ENCODE data around the gene MAP1S.

The MAP1S gene

DNA sequence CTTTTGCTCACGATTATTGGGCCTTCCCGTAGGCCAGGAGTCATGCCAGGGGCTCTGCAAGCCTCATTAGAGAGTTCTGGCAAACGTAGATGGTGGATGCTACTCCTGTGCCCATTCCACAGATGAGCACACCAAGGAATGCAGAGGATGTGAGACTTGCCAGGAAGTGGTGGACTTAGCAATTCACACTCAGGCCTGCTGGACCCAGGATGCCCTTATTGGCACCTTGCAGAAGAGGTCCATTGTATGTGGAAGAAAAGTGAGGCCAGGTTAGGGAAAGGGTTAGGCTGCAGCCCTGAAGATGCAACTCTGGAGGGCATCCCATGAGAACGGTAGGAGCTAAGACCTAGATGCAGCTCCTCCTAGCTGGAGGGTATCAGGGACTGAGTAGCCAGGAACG, 37.0 kb upstream of the MAP1S start:
- H3K9me3 ChIP-seq, result no peaks in the 10 kb centered on the region
- no peaks in the 10 kb centered on the region for H3K36me3 ChIP-seq
- no peak overlapping the region for H3K4me3 ChIP-seq
- DNase-seq, result no peak
- TF ChIP-seq, protein P1, sequence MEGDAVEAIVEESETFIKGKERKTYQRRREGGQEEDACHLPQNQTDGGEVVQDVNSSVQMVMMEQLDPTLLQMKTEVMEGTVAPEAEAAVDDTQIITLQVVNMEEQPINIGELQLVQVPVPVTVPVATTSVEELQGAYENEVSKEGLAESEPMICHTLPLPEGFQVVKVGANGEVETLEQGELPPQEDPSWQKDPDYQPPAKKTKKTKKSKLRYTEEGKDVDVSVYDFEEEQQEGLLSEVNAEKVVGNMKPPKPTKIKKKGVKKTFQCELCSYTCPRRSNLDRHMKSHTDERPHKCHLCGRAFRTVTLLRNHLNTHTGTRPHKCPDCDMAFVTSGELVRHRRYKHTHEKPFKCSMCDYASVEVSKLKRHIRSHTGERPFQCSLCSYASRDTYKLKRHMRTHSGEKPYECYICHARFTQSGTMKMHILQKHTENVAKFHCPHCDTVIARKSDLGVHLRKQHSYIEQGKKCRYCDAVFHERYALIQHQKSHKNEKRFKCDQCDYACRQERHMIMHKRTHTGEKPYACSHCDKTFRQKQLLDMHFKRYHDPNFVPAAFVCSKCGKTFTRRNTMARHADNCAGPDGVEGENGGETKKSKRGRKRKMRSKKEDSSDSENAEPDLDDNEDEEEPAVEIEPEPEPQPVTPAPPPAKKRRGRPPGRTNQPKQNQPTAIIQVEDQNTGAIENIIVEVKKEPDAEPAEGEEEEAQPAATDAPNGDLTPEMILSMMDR (IDR thresholded peaks at IDR 0.05), result no peak
- no peak overlapping the region for H3K27ac ChIP-seq
- intact Hi-C loops (cut with DNase I; ENCODE audit: low total_unique reads), result loop anchor here (5.0 kb wide), 1 partner anchor 35 kb away; the partner anchor contains the start of gene MAP1S
- H3K27me3 ChIP-seq, result peaks cover 0 to 38% of the 10 kb centered on the region in 2 donors
- peaks cover 14 to 45% (median 29%) of the 10 kb centered on the region in 4 donors for H3K4me1 ChIP-seq

DNA sequence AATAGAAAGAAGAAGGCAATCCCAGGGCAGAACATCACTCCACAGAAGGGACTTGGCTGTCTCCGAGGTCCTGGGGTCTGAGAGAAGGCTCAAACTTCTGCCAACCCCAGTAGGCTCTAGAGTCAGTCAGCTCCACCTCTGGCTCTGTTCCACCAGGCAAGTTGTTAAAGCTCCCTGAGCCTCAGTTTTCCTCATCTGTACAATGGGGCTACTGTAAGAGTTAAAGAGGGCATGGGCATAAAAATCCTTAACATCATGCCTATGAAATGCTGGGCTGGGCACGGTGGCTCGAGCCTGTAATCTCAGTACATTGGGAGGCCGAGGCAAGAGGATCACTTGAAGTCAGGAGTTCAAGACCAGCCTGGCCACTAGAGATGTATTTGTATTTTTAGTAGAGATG, 36.2 kb upstream of the MAP1S start:
- H3K36me3 ChIP-seq, result no peaks in the 10 kb centered on the region
- H3K9me3 ChIP-seq, result no peaks in the 10 kb centered on the region
- no peak for DNase-seq
- peaks cover 14 to 50% (median 33%) of the 10 kb centered on the region in 4 donors for H3K4me1 ChIP-seq
- H3K27ac ChIP-seq, result no peak overlapping the region
- peaks cover 0 to 46% of the 10 kb centered on the region in 2 donors for H3K27me3 ChIP-seq
- TF ChIP-seq, protein P1 (IDR thresholded peaks at IDR 0.05), result no peak
- intact Hi-C loops (cut with DNase I; ENCODE audit: low total_unique reads), result loop anchor here (5.0 kb wide), 1 partner anchor 34 kb away; the partner anchor contains the start of gene MAP1S
- H3K4me3 ChIP-seq, result no peak overlapping the region

DNA sequence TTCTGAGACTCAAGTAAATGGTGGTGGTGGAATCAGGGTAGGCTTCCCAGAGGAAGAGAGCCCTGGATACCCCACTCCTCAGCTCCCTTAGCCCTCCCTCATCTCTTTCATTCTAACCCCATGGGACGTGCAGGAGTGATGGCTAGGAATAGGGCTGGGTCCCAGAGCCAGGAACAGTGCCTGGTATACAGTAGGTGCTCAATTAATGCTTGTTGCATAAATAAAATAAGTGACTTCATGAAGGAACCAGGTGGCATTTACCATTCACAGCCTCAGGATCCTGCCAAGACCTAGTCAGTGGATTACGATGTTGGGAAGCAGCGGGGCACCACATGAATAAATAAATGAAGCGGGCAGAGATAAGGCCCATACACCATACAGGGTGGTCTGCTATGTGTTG, 35.0 kb upstream of the MAP1S start:
- TF ChIP-seq, protein P1 (IDR thresholded peaks at IDR 0.05), result no peak
- intact Hi-C loops (cut with DNase I; ENCODE audit: low total_unique reads), result loop anchor here (5.0 kb wide), 1 partner anchor 33 kb away; the partner anchor contains the start of gene MAP1S
- Histone ChIP-seq H3K27ac (no peak overlapping the region), H3K4me1 (peaks cover 14 to 48% (median 34%) of the 10 kb centered on the region in 4 donors), H3K36me3 (no peaks in the 10 kb centered on the region), H3K27me3 (peaks cover 0 to 53% of the 10 kb centered on the region in 2 donors), H3K9me3 (no peaks in the 10 kb centered on the region), H3K4me3 (no peak overlapping the region)
- no peak for DNase-seq

- Histone ChIP-seq H3K27me3 (peaks cover 0 to 61% of the 10 kb centered on the region in 2 donors), H3K4me3 (no peak overlapping the region), H3K4me1 (peaks cover 7 to 35% (median 23%) of the 10 kb centered on the region in 4 donors), H3K9me3 (no peaks in the 10 kb centered on the region), H3K27ac (no peak overlapping the region), H3K36me3 (no peaks in the 10 kb centered on the region)
- TF ChIP-seq, protein P1 (IDR thresholded peaks at IDR 0.05), result no peak
- no peak for DNase-seq
- intact Hi-C loops (cut with DNase I; ENCODE audit: low total_unique reads), result no loop called here
Observed at GRCh38 chr19:17685451-17686022, 33.7 kb upstream of the MAP1S start.

DNA sequence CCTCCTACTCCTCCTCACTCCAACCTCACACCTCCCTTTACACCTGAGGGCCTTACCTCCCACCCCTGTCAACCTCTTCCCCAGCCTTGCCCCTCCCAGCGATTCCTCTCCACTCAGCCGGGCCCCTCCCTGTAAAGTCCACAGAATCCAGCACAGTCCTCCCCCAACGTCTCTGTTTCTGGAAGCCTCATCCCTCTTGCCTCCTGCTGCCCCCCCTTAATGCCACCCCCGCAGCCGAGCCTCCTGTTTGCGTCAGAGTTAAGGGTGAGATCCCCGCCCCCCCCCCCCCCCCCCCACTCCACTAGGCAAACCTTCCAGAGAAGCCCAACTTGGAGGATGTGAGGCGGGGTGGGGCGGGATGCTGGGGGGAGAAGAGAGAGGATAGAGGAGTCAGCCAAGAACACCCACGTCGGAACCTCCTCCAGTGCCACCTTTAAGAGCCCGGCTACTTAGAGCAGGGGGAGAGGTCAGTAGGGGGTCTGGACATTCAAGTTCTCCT, 33.2 kb upstream of the MAP1S start:
- Histone ChIP-seq H3K27ac (no peak overlapping the region), H3K36me3 (no peaks in the 10 kb centered on the region), H3K4me3 (peak overlapping the region in 1 of 2 donors; percentile 9), H3K4me1 (peaks cover 7 to 34% (median 22%) of the 10 kb centered on the region in 4 donors), H3K27me3 (peaks cover 0 to 66% of the 10 kb centered on the region in 2 donors), H3K9me3 (no peaks in the 10 kb centered on the region)
- intact Hi-C loops (cut with DNase I; ENCODE audit: low total_unique reads), result no loop called here
- DNase-seq, result no peak
- TF ChIP-seq, protein P1 (IDR thresholded peaks at IDR 0.05), result no peak
